ENCODE data around the gene L2HGDH. TPM values are rescaled to one million over a fixed set of nuclear protein-coding genes. Genes with fewer than 3 reads are reported as not detected.

L2HGDH gene
- polyA plus RNA-seq, 2 of the 4 experiments (the other 2 are of a cell fraction) = 14.5 to 18.1 TPM

- WGBS (ENCODE audit: missing lambda C conversion rate) = 11% methylated on average over 15 of the region's 18 CpGs
- POLR2A ChIA-PET = interaction anchor here (0.5 to 1.9 kb wide), 38 partner anchors 8 to 575 kb away, joined by 3 to 22 read pairs (median 4); partner anchors contain the start of genes ATL1, CDKL1, MAP4K5 and SAV1
- DNase-seq (ENCODE audit: low read depth in 1 of 2, low spot score in 1 of 2) = no peak
- no peak for FAIRE-seq
- CTCF ChIA-PET = interaction anchor here (0.6 to 2.2 kb wide), 3 partner anchors 9 to 219 kb away, joined by 3 to 23 read pairs (median 4); partner anchors contain the start of gene MAP4K5
- Histone ChIP-seq H3K27ac (peak overlapping the region; percentile 91 to 96), H3K4me3 (peak overlapping the region; percentile 56), H3K4me2 (peak overlapping the region; percentile 88), H3K9me3 (no peaks in the 10 kb centered on the region), H3K4me1 (peaks cover 22% of the 10 kb centered on the region)
- TF ChIP-seq POLR2AphosphoS2 (conservative IDR thresholded peaks at IDR 0.05; ENCODE audit: low read length) (no peak), PHF8 (IDR thresholded peaks at IDR 0.05; ENCODE audit: borderline replicate concordance, low read depth) (peak; percentile 78)
- peak in 1 of 2 experiments; percentile 54; a peak in 3 of 6 replicates for ATAC-seq
Measured at GRCh38 chr14:50312734-50313054, 665 bp upstream of the L2HGDH start.

DNA sequence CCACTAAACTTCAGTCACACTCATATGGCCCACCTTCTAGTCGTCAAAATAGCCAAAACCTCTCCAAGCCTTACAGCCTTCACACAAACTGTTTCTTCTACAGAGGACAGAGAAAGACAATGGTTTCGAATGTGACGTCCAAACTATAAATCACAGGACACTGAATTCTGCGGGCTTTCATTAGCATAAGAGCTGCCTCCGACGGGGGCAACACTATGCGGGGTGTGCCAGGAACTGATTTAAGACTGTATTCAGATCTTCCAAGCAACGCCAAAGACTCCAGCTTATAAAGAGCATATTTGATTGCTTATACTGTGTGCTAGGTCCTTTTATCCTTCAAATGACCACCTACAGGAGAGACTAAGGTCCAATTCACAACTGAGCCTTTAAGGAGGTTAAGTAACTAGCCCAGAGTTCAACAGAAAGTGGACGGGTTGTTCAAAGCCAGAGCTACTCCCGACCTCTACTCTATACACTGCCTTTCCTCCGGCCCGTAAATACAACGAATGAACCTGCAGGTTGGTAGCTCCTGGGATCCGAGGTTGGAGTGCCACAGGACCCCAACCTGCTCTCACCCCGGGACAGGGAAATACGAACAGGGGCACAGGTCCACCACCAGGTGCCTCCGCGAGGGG is 575 bp downstream of the L2HGDH start:
- peak in 1 of 2 experiments; percentile 90 for DNase-seq (ENCODE audit: low read depth in 1 of 2, low spot score in 1 of 2)
- 7% methylated on average over 18 of the region's 18 CpGs for WGBS (ENCODE audit: missing lambda C conversion rate)
- peak in 1 of 2 experiments; percentile 0; a peak in 3 of 6 replicates for ATAC-seq
- Histone ChIP-seq H3K4me1 (peaks cover 22% of the 10 kb centered on the region), H3K4me2 (peak overlapping the region; percentile 84), H3K27ac (peak overlapping the region; percentile 91 to 96), H3K9me3 (no peaks in the 10 kb centered on the region), H3K4me3 (peak overlapping the region; percentile 56)
- POLR2A ChIA-PET = interaction anchor here (0.9 to 1.9 kb wide), 7 partner anchors 19 to 357 kb away, joined by 3 to 11 read pairs (median 5); partner anchors contain the start of genes MAP4K5, SAV1 and SOS2
- TF ChIP-seq EHMT2 (IDR thresholded peaks at IDR 0.05; ENCODE audit: low read depth) = no peak
- TF ChIP-seq SMC3 (IDR thresholded peaks at IDR 0.05) = peak; percentile 12; the same call in 1 of the 3 replicates
- TF ChIP-seq RAD21 (conservative IDR thresholded peaks at IDR 0.05 in 1 of 2, IDR thresholded peaks at IDR 0.05 in 1 of 2) = no peak
- TF ChIP-seq CTCF (IDR thresholded peaks at IDR 0.05) = peak; percentile 43; the same call in 2 of the 3 replicates
- FAIRE-seq = no peak
- CTCF ChIA-PET = interaction anchor here (0.6 to 2.2 kb wide), 16 partner anchors 8 to 518 kb away, joined by 3 to 23 read pairs (median 3); no protein-coding TSS in a partner anchor

DNA sequence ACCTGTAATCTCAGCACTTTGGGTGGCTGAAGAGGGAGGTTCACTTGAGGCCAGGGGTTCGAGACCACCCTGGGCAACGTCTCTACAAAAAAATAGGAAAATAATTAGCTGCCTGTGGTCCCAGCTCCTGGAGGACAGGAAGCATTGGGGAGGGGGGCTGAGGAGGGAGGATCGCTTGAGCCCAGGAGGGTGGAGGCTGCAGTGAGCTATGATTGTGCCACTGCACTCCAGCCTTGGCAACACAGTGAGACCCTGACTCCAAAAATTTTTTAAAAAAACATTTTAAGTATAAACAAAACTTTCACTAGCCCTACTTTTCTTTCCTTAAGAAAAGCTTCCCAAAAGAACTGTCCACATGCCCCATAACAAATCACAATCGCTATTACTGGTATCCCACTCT is 1.6 kb downstream of the L2HGDH start:
- DNase-seq (ENCODE audit: low read depth in 1 of 2, low spot score in 1 of 2) = no peak
- Histone ChIP-seq H3K9me3 (no peaks in the 10 kb centered on the region), H3K4me1 (peaks cover 22% of the 10 kb centered on the region), H3K27ac (no peak overlapping the region), H3K4me3 (no peak overlapping the region), H3K4me2 (peak overlapping the region; percentile 84)
- 88% methylated on average over 4 of the region's 4 CpGs for WGBS (ENCODE audit: missing lambda C conversion rate)
- ChIA-PET POLR2A (no interaction called here), CTCF (interaction anchor here (0.9 to 1.4 kb wide), 7 partner anchors 8 to 519 kb away, joined by 3 to 6 read pairs (median 3); no protein-coding TSS in a partner anchor)
- no peak for TF ChIP-seq MAX (IDR thresholded peaks at IDR 0.05)
- TF ChIP-seq FOXS1 (CRISPR knock-in tag; IDR thresholded peaks at IDR 0.05) = no peak
- no peak for TF ChIP-seq SREBF2 (IDR thresholded peaks at IDR 0.05)
- TF ChIP-seq, protein P1, sequence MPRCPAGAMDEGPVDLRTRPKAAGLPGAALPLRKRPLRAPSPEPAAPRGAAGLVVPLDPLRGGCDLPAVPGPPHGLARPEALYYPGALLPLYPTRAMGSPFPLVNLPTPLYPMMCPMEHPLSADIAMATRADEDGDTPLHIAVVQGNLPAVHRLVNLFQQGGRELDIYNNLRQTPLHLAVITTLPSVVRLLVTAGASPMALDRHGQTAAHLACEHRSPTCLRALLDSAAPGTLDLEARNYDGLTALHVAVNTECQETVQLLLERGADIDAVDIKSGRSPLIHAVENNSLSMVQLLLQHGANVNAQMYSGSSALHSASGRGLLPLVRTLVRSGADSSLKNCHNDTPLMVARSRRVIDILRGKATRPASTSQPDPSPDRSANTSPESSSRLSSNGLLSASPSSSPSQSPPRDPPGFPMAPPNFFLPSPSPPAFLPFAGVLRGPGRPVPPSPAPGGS (IDR thresholded peaks at IDR 0.05) = no peak
- no peak for TF ChIP-seq RAD21 (conservative IDR thresholded peaks at IDR 0.05 in 1 of 2, IDR thresholded peaks at IDR 0.05 in 1 of 2)
- TF ChIP-seq RFX5 (IDR thresholded peaks at IDR 0.05) = no peak
- no peak for TF ChIP-seq PHF8 (IDR thresholded peaks at IDR 0.05; ENCODE audit: borderline replicate concordance, low read depth)
- no peak for TF ChIP-seq FOSL2 (IDR thresholded peaks at IDR 0.05)
- TF ChIP-seq FOSL2 (CRISPR knock-in tag; IDR thresholded peaks at IDR 0.05) = no peak
- no peak for TF ChIP-seq ZC3H11A (IDR thresholded peaks at IDR 0.05)
- no peak for TF ChIP-seq ESRRA (IDR thresholded peaks at IDR 0.05; ENCODE audit: borderline replicate concordance, low read length)
- no peak for TF ChIP-seq POLR2AphosphoS2 (conservative IDR thresholded peaks at IDR 0.05; ENCODE audit: low read length)
- no peak for TF ChIP-seq RCOR1 (IDR thresholded peaks at IDR 0.05; ENCODE audit: low read depth, low read length)
- TF ChIP-seq ZNF302 (CRISPR knock-in tag; IDR thresholded peaks at IDR 0.05) = no peak
- TF ChIP-seq, protein P2, sequence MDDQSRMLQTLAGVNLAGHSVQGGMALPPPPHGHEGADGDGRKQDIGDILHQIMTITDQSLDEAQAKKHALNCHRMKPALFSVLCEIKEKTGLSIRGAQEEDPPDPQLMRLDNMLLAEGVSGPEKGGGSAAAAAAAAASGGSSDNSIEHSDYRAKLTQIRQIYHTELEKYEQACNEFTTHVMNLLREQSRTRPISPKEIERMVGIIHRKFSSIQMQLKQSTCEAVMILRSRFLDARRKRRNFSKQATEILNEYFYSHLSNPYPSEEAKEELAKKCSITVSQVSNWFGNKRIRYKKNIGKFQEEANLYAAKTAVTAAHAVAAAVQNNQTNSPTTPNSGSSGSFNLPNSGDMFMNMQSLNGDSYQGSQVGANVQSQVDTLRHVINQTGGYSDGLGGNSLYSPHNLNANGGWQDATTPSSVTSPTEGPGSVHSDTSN (IDR thresholded peaks at IDR 0.05) = no peak
- no peak for ATAC-seq
- no peak for FAIRE-seq
